Activated CD4-positive, alpha-beta T cell treated with anti-CD3 and anti-CD28 coated beads, Interleukin-2, Interleukin-6, amounts not matched to agents 100 ng/mL and 50 ng/mL, durations not matched to agents 16 hours and 8 hours (primary cell): ENCODE measurements around the gene BRAF.
A peak's percentile ranks its signal among the peaks of the same experiment; 100 is the strongest.
"Not testable (repeated sequence)": the region's sequence is repeated elsewhere in the genome, so short reads cannot be mapped to it uniquely, and the experiment has no call there.

Source experiments
- DNase-seq: peaks from one replicate; pipeline ENCODE4 v3.0.0-alpha.2; 2020

Gene BRAF

GRCh38 chr7:140917258-140917657 is 7.5 kb downstream of the BRAF start:
- DNase-seq, result no peak

DNA sequence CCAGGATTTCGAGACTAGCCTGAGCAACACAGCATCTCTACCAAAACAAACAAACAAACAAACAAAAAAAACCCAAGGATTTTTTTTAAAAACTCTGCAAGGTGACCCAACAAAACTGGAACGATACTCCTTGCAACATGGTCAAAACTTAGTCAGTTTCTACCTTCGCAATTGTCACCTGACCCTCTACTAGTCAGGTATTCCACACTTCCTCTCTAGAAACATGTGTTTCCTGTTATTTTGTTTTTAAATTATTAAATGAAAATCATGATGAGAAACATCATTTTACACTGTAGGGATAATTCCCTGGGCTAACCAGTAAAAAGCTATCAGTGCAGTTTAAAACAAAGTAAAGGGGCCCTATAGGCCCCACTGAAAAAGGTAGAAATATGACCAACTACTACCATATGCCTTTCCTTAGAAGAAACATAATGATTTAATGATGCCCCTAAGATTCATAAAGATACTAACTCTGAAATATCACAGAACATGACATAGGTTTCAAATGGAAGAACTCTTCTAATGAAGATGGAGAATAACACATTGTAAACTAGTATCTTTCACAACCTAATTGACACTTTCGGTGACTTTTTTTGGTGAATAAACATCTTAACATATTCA is 8.7 kb downstream of the BRAF start:
- no peak for DNase-seq

DNA sequence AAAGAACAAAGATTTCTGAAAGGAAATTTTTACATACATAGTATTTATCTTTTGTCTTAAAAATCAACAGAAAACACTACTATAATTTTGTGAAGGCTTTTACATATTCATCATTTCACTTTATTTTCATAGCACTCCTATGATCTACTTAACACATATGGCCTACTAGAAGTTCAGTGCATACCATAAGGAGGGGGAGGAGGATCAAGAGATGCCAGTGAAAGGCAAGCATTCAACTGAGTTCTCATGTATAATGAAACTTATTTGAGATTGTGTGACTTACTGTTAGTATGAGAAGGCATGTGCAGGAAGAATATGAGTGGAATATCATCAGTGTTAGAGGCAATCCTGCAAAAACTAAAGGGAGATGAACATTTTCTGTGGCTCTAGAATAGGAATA is 10.6 kb downstream of the BRAF start:
- no peak for DNase-seq

GRCh38 chr7:140913596-140913928 is 11.2 kb downstream of the BRAF start:
- not testable (repeated sequence) for DNase-seq

GRCh38 chr7:140911746-140912145 is 13.0 kb downstream of the BRAF start:
- no peak for DNase-seq

DNA sequence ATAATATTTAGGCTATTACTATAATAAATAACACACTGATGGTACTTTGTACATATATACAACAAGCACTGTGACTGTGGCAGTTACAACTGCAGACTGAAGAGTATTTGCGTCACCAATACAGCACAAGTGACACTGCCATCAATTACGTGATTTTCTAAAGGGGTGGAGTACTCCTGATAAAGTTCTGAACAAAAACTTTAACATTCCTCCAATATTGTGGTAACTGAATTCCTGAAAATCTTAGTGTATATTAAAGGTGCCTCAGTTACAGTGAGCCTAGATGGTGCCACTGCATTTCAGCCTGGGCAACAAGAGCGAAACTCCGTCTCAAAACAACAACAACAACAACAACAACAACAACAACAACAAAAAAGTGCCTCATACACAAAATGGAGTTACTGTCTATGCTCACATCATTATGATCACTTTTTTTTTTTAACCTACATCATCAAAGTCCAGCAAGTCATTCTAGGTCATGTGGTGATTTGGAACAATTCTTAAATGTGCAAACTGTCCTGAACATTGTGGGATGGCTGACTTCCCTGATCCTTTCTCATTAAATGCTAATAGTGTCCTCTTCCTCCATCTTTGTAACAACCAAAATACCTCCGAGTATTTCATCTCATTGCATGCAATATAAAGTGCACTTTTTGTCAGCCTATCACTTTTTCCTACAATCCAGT is 15.1 kb downstream of the BRAF start:
- no peak for DNase-seq

GRCh38 chr7:140908361-140908760 is 16.4 kb downstream of the BRAF start:
- DNase-seq, result no peak

- DNase-seq, result peak; percentile 60
Observed at GRCh38 chr7:140903741-140904480, 20.8 kb downstream of the BRAF start.

- DNase-seq, result peak; percentile 64
Observed at GRCh38 chr7:140902303-140902953, 22.3 kb downstream of the BRAF start.

DNA sequence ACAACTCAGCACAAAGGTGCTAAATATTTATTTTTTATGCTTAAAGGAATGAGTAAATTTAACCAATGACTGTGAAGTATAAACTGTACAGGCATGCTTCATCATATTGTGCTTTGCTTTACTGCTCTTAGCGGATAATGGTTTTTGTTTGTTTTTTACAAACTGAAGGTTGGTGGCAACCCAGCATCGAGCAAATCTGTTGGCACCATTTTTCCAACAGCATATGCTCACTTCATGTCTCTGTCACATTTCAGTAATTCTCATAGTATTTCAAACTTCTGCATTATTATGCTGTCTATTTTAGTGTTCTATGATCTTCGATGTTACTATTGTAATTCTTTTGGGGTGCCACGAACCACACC is 22.8 kb downstream of the BRAF start:
- DNase-seq, result no peak

DNA sequence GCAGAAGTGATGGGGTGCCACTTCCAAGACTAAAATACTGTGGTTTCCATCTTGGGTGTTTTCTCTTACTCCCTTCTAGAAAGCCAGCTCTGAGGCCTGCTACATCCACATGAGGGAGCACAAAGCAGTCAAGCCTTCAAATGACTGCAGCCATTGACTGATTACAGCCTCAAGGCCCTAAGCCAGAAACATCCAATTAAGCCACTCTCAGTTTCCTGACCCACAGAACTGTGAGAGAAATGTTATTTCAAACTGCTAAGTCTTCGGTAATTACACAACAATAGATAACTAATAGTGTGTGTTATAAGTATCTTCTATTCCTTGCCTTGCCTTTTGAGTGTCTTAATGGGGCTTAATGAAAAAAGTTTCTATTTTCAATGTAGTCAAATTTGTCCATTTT is 24.8 kb downstream of the BRAF start:
- no peak for DNase-seq

DNA sequence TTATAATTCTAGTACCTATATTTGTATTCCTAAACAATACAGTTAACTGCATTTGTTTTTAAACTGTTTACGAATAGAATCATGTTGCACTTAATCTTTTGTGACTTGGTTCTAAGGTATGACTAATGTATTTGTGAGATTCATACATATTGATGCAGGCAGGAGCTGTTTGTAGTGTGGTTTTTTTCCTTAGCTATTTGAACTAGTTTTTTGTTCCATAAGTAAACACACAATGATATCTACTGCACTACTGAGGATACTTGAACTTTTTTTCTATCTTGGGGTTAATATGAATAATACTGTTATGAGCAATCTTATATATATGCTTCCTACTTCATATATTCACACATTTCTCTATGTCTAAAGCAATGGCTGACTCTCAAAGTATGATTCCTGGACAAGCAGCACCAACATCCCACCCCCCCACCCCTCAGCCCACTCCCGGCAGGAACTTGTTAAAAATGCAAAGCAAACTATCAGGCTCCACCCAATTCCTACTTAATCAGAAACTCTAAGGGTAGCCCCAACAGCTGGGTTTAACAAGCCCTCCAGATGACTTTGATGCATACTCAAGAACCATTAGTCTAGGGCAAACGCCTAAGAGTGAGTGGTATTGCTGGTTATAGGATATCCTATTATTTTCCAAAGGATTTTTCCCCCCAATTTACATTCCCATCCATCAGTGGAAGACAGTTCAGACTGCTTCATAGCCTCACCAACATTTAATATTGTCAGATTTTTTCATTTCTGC is 25.8 kb downstream of the BRAF start:
- DNase-seq, result no peak

GRCh38 chr7:140896996-140897395 is 27.7 kb downstream of the BRAF start:
- DNase-seq, result no peak

GRCh38 chr7:140889645-140890044 is 35.1 kb downstream of the BRAF start:
- no peak for DNase-seq

- DNase-seq, result no peak
Observed at GRCh38 chr7:140889150-140889549, 35.6 kb downstream of the BRAF start.

DNA sequence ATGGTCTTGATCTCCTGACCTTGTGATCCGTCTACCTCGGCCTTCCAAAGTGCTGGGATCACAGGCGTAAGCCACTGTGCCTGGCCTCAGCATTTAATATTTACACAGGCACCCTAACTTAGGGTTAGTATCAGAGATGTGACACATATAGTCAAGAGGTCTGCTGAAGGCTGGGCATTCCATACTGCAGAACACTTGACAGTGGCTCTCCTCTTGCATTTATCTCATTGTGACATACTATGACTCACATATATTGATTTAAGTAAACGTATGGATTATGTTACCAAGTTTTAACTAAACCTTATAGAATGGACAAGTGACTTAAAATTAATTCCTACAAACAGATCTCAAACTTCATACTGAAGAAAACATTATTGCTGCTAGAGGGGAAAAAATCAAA is 36.6 kb downstream of the BRAF start:
- no peak for DNase-seq

DNA sequence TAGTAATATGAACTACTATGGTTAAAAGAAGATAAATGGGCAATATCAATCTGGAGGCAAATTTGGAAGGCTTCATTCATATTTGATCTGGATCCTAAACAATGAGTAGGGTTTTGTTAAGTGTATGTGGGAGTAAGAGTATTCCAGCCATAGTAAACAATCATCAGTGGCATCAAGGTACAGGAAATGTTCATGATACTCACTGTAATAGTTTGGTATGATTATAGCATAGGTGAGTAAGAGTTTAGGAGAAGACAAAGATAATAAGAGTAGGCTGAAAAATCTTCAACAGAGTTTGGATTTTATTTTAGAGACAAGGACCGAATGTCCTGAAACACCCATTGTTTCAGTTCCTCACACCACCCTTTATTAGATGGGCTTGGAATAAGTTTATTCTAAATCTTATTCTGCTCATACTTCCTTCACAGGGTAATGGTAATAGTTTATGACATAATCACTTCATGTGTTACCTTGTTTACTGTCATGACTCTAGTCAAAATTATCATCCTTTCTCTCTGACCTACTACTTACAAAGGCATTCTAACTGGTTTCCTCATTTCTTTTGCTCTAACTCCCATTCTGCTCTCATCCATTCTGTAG is 38.9 kb downstream of the BRAF start:
- DNase-seq, result no peak

- no peak for DNase-seq
Observed at GRCh38 chr7:140883378-140883777, 41.4 kb downstream of the BRAF start.

DNA sequence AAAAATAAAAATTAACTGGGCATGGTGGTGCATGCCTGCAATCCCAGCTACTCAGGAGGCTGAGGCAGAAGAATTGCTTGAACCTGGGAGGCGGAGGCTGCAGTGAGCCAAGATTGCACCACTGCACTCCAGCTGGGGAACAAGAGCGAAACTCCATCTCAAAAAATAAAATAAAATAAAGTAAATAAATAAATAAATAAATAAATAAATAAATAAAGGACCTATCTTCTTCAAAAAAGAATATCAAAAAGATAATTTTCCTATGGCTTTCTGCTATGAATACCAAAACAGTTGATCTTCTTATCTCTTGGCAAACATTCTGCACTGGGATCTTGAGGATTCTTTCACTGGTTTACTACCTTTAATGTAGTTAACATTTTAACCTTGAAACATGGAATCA is 41.9 kb downstream of the BRAF start:
- not testable (repeated sequence) for DNase-seq

- peak; percentile 44 for DNase-seq
Observed at GRCh38 chr7:140881507-140882228, 43.1 kb downstream of the BRAF start.

GRCh38 chr7:140877249-140877524 is 47.5 kb downstream of the BRAF start:
- DNase-seq, result no peak

DNA sequence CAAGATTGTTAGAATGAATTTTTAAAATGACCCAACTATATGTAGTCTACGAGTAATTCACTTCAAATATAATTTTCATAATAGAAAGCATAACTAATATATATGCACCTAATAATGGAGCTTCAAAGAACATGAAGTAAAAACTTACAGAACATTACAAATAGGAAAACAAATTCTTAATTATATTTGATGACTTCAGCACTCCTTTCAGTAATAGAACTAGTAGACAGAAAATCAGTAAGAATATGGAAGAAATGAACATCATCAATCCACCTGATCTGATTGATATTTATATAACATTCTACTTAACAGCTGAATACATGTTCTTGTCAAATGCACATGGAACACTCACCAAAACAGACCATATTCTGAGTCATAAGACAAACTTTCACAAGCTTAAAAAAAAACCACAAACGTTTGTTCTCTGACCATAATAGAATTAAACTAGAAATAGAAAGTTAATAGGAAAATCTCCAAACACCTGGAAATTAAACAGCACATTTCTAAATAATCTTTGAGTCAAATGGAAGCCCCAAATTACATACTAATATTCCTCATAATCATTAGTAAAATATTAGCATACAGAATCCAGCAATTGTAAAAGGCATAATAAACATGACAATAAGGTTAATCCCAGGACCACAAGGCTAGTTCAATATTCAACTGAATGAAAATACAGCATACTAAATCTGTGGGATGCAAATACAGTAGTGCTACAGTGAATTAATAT is 48.0 kb downstream of the BRAF start:
- DNase-seq, result peak; percentile 42
